Astrocyte of the cerebellum (primary cell): ENCODE data around the gene CCN5.
A peak's percentile ranks its signal among the peaks of the same experiment; 100 is the strongest.

ENCODE experiments used
- DNase-seq: peaks from one replicate; pipeline ENCODE4 v3.0.0-alpha.2; 2011; ENCODE audit warnings: low read depth
- H3K4me3 ChIP-seq: 2 replicates; pipeline ENCODE4 v1.5.1; 2011; ENCODE audit warnings: mild to moderate bottlenecking, low read depth, low read length, moderate library complexity
- in situ Hi-C: cut with HindIII; loops from 2 replicates; pipeline ENCODE4 v1.10.0; 2017; ENCODE audit warnings: low sequenced_read_pairs
- TF ChIP-seq, protein P1 (sequence below): IDR thresholded peaks from 2 replicates; pipeline ENCODE4 v1.5.1; 2012; ENCODE audit warnings: low read length, low read depth, moderate library complexity, mild to moderate bottlenecking; ENCODE audit errors: missing control alignments

The CCN5 gene

DNA sequence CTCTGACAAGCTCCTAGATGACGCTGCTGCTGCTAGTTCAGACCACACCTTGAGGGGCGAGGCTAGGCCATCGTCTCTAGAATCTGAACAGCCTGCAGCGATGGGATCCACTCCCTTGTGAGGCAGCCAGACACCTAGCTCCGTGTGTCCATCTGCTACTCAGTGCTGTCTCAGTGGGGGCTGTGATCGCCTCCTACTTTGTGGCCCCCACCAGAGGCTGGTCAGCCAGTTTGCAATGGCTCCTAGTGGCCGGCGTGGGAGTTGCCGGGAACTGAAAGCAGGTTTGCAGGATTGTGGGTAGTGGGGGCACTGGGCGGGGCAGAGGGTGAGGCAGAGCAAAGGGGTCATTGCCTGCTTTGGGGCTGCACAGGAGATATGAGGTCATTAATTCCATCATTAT, 2.8 kb downstream of the CCN5 start:
- no peak for DNase-seq
- in situ Hi-C loops, result no loop called here
- TF ChIP-seq, protein P1, sequence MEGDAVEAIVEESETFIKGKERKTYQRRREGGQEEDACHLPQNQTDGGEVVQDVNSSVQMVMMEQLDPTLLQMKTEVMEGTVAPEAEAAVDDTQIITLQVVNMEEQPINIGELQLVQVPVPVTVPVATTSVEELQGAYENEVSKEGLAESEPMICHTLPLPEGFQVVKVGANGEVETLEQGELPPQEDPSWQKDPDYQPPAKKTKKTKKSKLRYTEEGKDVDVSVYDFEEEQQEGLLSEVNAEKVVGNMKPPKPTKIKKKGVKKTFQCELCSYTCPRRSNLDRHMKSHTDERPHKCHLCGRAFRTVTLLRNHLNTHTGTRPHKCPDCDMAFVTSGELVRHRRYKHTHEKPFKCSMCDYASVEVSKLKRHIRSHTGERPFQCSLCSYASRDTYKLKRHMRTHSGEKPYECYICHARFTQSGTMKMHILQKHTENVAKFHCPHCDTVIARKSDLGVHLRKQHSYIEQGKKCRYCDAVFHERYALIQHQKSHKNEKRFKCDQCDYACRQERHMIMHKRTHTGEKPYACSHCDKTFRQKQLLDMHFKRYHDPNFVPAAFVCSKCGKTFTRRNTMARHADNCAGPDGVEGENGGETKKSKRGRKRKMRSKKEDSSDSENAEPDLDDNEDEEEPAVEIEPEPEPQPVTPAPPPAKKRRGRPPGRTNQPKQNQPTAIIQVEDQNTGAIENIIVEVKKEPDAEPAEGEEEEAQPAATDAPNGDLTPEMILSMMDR, result peak; percentile 50
- H3K4me3 ChIP-seq, result no peak overlapping the region

DNA sequence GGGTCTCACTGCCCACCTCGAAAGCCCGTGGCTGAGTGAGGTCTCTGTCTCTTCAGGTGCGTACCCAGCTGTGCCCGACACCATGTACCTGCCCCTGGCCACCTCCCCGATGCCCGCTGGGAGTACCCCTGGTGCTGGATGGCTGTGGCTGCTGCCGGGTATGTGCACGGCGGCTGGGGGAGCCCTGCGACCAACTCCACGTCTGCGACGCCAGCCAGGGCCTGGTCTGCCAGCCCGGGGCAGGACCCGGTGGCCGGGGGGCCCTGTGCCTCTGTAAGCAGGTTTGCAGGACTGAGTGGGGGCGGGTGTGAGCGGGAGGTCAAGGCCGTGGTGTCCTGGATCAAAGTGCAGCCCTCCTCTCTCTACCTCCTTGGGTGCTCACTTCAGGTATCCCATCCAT, 4.7 kb downstream of the CCN5 start:
- no peak overlapping the region for H3K4me3 ChIP-seq
- no peak for DNase-seq
- TF ChIP-seq, protein P1, result no peak
- in situ Hi-C loops, result no loop called here

DNA sequence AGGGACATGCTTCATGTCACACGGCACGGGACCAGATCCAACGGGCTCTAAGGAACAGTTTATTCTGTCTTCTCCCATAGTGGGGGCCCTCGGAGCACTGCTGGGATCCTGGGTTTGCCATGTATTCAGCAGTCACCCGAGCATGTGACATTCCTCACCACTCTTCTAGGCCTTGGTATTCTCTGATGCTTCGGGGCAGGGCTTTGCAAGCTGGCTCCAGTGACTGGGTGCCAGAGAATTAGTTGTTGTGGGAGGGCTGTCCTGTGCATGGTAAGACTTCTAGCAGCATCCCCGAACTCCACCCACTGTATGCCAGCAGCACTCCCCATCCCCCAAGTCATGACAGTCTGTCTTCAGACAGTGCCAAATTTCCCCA, 5.4 kb downstream of the CCN5 start:
- in situ Hi-C loops, result no loop called here
- TF ChIP-seq, protein P1, result no peak
- H3K4me3 ChIP-seq, result no peak overlapping the region
- DNase-seq, result no peak

DNA sequence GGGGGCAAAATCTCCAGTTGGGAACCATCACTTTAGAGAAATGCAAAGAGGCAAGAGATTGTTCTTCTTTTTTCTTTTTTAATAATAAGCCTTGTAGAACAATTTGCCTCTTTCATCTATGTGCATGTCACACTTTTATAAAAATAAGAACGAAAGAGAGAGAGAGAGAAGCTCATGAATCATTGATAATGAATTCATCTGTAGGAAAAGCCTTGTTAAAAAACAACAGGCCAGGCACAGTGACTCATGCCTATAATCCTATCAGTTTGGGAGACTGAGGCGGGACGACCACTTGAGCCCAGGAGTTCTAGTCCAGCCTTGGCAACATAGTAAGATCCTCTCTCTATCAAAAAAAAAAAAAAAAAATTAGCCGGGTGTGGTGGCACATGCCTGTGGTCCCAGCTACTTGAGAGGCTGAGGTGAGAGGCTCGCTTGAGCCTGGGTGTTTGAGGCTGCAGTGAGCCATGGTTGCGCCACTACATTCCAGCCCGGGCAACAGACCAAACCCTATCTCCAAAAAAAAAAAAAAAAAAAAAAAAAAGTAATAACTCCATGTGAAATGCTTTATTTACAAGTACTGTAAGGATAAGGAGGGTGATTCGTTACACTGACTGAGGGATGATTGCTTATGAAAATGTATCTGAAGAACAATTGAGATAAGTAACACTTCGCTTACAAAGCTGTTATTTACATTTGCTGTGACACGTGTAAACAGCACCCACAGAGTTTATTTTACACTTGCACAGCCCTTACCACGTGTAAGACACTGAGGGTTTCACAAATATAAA, 6.0 kb downstream of the CCN5 start:
- in situ Hi-C loops, result no loop called here
- no peak overlapping the region for H3K4me3 ChIP-seq
- DNase-seq, result peak; percentile 46
- TF ChIP-seq, protein P1, result no peak

DNA sequence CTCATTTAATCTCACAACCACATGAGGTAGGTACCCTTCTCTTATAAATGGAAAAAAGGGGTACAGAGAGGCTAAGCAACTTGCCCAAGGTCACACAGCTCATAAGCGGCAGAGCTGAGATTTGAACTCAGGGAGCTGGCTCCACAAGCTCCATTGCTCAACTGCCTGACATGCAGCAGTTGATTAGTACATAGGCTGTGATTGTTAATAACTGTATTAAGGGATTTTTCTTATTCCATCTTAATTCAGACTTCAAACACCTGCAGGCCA, 6.6 kb downstream of the CCN5 start:
- in situ Hi-C loops, result no loop called here
- TF ChIP-seq, protein P1, result no peak
- no peak for DNase-seq

DNA sequence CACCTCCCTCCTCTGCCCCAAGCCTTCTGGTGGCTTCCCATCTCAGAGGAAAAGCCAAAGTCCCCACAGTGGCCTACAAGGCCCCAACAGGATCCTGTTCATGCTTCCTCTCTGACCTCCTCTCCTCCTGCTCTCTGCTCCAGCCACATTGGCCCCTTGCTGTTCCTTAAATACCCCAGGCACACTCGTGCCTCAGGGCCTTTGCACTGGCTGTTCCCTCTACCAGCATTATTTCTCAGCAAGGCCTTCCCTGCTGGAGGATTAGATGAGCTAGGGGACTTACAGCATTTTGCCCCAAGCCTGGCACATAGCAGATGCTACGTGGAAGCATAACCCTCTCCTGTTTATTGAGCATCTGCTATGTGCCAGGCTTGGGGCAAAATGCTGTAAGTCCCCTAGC, 7.8 kb downstream of the CCN5 start:
- TF ChIP-seq, protein P1, result no peak
- no peak overlapping the region for H3K4me3 ChIP-seq
- in situ Hi-C loops, result no loop called here
- no peak for DNase-seq

More for the DNA sequence above, 6.6 kb downstream of the CCN5 start:
- no peak overlapping the region for H3K4me3 ChIP-seq
